Keratinocyte (primary cell): ENCODE results near the gene STK4. TPM values are rescaled to one million over a fixed set of nuclear protein-coding genes. Genes with fewer than 3 reads are reported as not detected.

Experiments used
- DNase-seq: peaks from one replicate; pipeline ENCODE4 v3.0.0-alpha.2; 2011; ENCODE audit warnings: low read depth, missing footprints, low spot score
- FAIRE-seq: peaks from 2 replicates; lab custom pipeline; 2011; peaks lifted over from hg19 to GRCh38; lab: Jason Lieb, UNC
- H2AFZ ChIP-seq: 2 replicates; pipeline ENCODE4 v1.6.0; 2012; ENCODE audit warnings: low read length, control low read depth, inconsistent platforms; ENCODE audit not compliant: control insufficient read depth
- H3K27ac ChIP-seq: 2 replicates; pipeline ENCODE4 v1.5.1; 2011; ENCODE audit warnings: low read length; ENCODE audit not compliant: control insufficient read depth, insufficient read depth
- H3K27me3 ChIP-seq: 3 replicates; pipeline ENCODE4 v1.6.0; 2011; ENCODE audit warnings: low read length; ENCODE audit not compliant: control insufficient read depth, insufficient read depth; ENCODE audit errors: extremely low read depth
- H3K36me3 ChIP-seq, 2 experiments: 2 replicates in 1 of 2; 3 replicates in 1 of 2; pipeline ENCODE4 v1.5.1; 2011; ENCODE audit warnings: low read length in 2 of 2, mild to moderate bottlenecking in 1 of 2; ENCODE audit not compliant: control insufficient read depth in 2 of 2, insufficient read depth in 2 of 2; ENCODE audit errors: extremely low read depth in 1 of 2
- H3K4me1 ChIP-seq: 3 replicates; pipeline ENCODE4 v1.5.1; 2011; ENCODE audit warnings: low read length; ENCODE audit not compliant: control insufficient read depth, insufficient read depth; ENCODE audit errors: extremely low read depth
- H3K4me2 ChIP-seq: 3 replicates; pipeline ENCODE4 v1.6.0; 2011; ENCODE audit warnings: low read depth, low read length; ENCODE audit not compliant: control insufficient read depth, insufficient read depth; ENCODE audit errors: extremely low read depth
- H3K4me3 ChIP-seq, 3 experiments: fragments of 200-600 bp in 1 of 3; sonication (generic) in 1 of 3; 2 replicates in 2 of 3; 3 replicates in 1 of 3; pipeline ENCODE4 v1.5.1; 2011 to 2016; ENCODE audit warnings: low read length in 3 of 3, mild to moderate bottlenecking in 3 of 3, control low read depth in 2 of 3, inconsistent platforms in 1 of 3, low read depth in 1 of 3, mixed read lengths in 1 of 3, mixed run types in 1 of 3, moderate library complexity in 1 of 3; ENCODE audit not compliant: control insufficient read depth in 2 of 3, insufficient read depth in 2 of 3; ENCODE audit errors: extremely low read depth in 1 of 3
- H3K79me2 ChIP-seq: 2 replicates; pipeline ENCODE4 v1.6.0; 2012; ENCODE audit warnings: low read length; ENCODE audit not compliant: control insufficient read depth, insufficient read depth
- H3K9ac ChIP-seq: 3 replicates; pipeline ENCODE4 v1.6.0; 2011; ENCODE audit warnings: low read length; ENCODE audit not compliant: control insufficient read depth, insufficient read depth; ENCODE audit errors: extremely low read depth
- H3K9me1 ChIP-seq: 3 replicates; pipeline ENCODE4 v1.6.0; 2011; ENCODE audit warnings: low read length; ENCODE audit not compliant: control insufficient read depth, insufficient read depth; ENCODE audit errors: extremely low read depth
- H3K9me3 ChIP-seq: 2 replicates; pipeline ENCODE4 v1.5.1; 2012; ENCODE audit warnings: low read depth, low read length; ENCODE audit not compliant: control insufficient read depth
- H4K20me1 ChIP-seq: 3 replicates; pipeline ENCODE4 v1.6.0; 2011; ENCODE audit warnings: low read length; ENCODE audit not compliant: control insufficient read depth, insufficient read depth; ENCODE audit errors: extremely low read depth
- EZH2 ChIP-seq: IDR thresholded peaks from one replicate; pipeline ENCODE4 v1.6.1; 2012; ENCODE audit warnings: inconsistent platforms, mild to moderate bottlenecking, low read length, moderate library complexity
- dilution Hi-C: fragments of 300-500 bp; cut with MboI; formaldehyde crosslinking; loops from one replicate; pipeline ENCODE4 v1.7.0; 2020; ENCODE audit warnings: low sequenced_read_pairs; ENCODE audit not compliant: extremely low pct_ligation_motif_present
- polyA plus RNA-seq, 5 experiments: library from polyadenylated mRNA; depleted of rRNA in 3 of 5; stranded (reverse) in 3 of 5; stranded (forward) in 1 of 5; unstranded in 1 of 5; fragments of >200 nt; gene quantifications; 1 replicate in 1 of 5; 2 replicates in 3 of 5; 3 replicates in 1 of 5; pipeline versions ENCODE4 v1.2.1 to v1.2.3, GENCODE V29; 2011 to 2012; ENCODE audit warnings: missing spikeins in 2 of 5, low read depth in 1 of 5, low replicate concordance in 1 of 5
- TF ChIP-seq, protein P1 (sequence below), 3 experiments: IDR thresholded peaks in 1 of 3; conservative IDR thresholded peaks in 1 of 3; optimal IDR thresholded peaks in 1 of 3; 2 replicates in 2 of 3; 3 replicates in 1 of 3; pipeline versions ENCODE3 to v1.5.1; 2011; ENCODE audit warnings: low read length in 3 of 3, mild to moderate bottlenecking in 3 of 3, moderate library complexity in 2 of 3, control low read depth in 1 of 3, inconsistent platforms in 1 of 3; ENCODE audit not compliant: insufficient read depth in 2 of 3; ENCODE audit errors: extremely low read depth in 1 of 3

STK4 gene
- polyA plus RNA-seq, 1 donor (not counting 4 experiments of a cell fraction or from before 2014, with no cell fraction given), result 30.5 TPM

DNA sequence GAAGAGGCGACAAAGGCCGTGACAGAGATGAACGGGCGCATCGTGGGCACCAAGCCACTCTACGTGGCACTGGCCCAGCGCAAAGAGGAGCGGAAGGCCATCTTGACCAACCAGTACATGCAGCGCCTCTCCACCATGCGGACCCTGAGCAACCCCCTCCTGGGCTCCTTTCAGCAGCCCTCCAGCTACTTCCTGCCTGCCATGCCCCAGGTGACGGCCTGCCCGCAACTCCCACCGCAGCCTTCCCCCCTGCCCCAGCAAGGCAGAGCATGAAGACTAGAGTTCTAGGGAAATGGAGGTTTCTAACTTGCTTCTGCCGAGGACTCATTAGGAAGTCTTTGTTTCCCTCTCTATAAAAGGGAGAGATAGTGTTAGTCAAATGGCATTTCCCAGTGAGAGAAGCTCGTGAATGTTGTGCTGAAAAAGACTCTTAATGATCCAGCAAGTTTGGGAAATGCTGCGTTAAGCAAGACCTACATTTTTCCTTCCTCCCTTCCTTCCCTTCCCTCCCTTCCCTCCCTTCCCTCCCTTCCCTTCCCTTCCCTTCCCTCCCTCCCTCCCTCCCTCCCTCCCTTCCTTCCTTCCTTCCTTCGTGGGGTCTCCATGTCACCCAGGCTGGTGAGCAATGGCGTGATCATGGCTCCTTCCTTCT is 35.7 kb upstream of the STK4 start:
- H3K27me3 ChIP-seq, result no peaks in the 10 kb centered on the region
- no peak for FAIRE-seq

DNA sequence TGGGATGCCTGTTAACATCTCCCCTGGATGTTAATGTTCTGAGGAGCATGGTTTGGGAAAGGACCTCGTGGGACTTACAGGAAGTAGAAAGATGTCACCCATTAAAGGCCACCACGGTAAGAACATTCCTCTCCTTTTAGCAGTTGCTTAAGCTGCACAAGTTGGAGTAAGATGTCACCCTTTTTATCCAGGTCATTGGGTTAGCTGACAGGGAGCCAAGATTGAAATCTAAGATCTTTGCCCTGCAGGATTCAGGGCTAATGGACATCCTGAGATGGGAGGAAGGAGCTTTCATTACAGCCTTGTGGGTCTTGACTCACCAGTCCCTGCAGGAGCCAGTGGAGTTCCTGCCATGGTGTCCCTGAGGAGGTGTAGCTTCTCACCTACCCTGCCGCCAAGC is 34.4 kb upstream of the STK4 start:
- no peaks in the 10 kb centered on the region for H3K79me2 ChIP-seq
- no peak overlapping the region for H3K4me2 ChIP-seq
- H3K9me1 ChIP-seq, result no peaks in the 10 kb centered on the region
- H2AFZ ChIP-seq, result no peak overlapping the region
- no peak for TF ChIP-seq EZH2
- TF ChIP-seq, protein P1, sequence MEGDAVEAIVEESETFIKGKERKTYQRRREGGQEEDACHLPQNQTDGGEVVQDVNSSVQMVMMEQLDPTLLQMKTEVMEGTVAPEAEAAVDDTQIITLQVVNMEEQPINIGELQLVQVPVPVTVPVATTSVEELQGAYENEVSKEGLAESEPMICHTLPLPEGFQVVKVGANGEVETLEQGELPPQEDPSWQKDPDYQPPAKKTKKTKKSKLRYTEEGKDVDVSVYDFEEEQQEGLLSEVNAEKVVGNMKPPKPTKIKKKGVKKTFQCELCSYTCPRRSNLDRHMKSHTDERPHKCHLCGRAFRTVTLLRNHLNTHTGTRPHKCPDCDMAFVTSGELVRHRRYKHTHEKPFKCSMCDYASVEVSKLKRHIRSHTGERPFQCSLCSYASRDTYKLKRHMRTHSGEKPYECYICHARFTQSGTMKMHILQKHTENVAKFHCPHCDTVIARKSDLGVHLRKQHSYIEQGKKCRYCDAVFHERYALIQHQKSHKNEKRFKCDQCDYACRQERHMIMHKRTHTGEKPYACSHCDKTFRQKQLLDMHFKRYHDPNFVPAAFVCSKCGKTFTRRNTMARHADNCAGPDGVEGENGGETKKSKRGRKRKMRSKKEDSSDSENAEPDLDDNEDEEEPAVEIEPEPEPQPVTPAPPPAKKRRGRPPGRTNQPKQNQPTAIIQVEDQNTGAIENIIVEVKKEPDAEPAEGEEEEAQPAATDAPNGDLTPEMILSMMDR (optimal IDR thresholded peaks at IDR 0.05 in 1 of 3, IDR thresholded peaks at IDR 0.05 in 1 of 3, conservative IDR thresholded peaks at IDR 0.05 in 1 of 3; ENCODE audit: extremely low read depth in 1 of 3, insufficient read depth in 2 of 3, low read length in 3 of 3), result no peak
- H3K27me3 ChIP-seq, result no peaks in the 10 kb centered on the region
- H3K4me1 ChIP-seq, result no peaks in the 10 kb centered on the region
- H4K20me1 ChIP-seq, result no peaks in the 10 kb centered on the region
- FAIRE-seq (no peak), DNase-seq (no peak)
- no peak overlapping the region for H3K27ac ChIP-seq
- no peak overlapping the region for H3K4me3 ChIP-seq
- H3K9ac ChIP-seq, result no peak overlapping the region
- H3K9me3 ChIP-seq, result no peaks in the 10 kb centered on the region
- dilution Hi-C loops, result no loop called here
- H3K36me3 ChIP-seq, result peaks cover 23 to 27% of the 10 kb centered on the region in 2 experiments

More for the DNA sequence above, 35.7 kb upstream of the STK4 start:
- Histone ChIP-seq H3K36me3 (peaks cover 19 to 20% of the 10 kb centered on the region in 2 experiments), H3K4me1 (no peaks in the 10 kb centered on the region), H4K20me1 (no peaks in the 10 kb centered on the region), H3K4me2 (no peak overlapping the region), H3K9me3 (no peaks in the 10 kb centered on the region), H3K27ac (no peak overlapping the region), H3K9me1 (no peaks in the 10 kb centered on the region), H3K79me2 (no peaks in the 10 kb centered on the region), H2AFZ (no peak overlapping the region), H3K9ac (no peak overlapping the region), H3K4me3 (no peak overlapping the region)
- no peak for TF ChIP-seq EZH2
- TF ChIP-seq, protein P1 (optimal IDR thresholded peaks at IDR 0.05 in 1 of 3, IDR thresholded peaks at IDR 0.05 in 1 of 3, conservative IDR thresholded peaks at IDR 0.05 in 1 of 3; ENCODE audit: extremely low read depth in 1 of 3, insufficient read depth in 2 of 3, low read length in 3 of 3), result no peak
- dilution Hi-C loops, result no loop called here
- no peak for DNase-seq
